ENCODE results near the gene CTDSP2.

Gene CTDSP2

DNA sequence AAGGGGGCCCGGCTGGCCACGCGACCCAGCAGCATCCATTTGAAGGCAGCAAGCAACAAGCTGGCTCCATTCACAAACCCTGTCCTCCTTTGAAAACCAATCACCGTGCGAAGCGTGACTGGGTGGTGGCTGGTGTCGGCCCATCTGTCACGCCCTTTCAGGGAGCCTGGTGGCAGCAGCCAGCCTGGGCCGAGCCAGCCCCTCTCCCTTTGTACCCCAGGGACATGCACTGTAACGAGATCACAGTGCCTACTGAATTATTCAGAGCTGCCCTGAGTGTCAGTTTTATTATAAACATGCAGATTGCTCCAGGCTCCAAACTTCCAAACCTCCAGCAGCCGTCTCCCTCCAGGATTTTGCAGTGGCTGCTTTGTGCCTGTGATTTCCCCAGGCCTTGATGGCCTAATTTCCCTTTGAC, 22.3 kb upstream of the CTDSP2 start:
- H3K79me1 ChIP-seq (ENCODE audit: low read length): no peaks in the 10 kb centered on the region
- H3K23ac ChIP-seq (ENCODE audit: low read length): peak overlapping the region; percentile 9
- H3K4me3 ChIP-seq (ENCODE audit: low read length): no peak overlapping the region
- H3K18ac ChIP-seq (ENCODE audit: low read length): no peak overlapping the region
- no peak for DNase-seq
- H2BK120ac ChIP-seq (ENCODE audit: low read depth, low read length): no peak overlapping the region
- no peak overlapping the region for H2AK5ac ChIP-seq (ENCODE audit: low read length)
- H4K8ac ChIP-seq (ENCODE audit: low read depth, low read length): no peak overlapping the region
- H3K36me3 ChIP-seq (ENCODE audit: control insufficient read depth, insufficient read depth, low read length): no peaks in the 10 kb centered on the region
- H3K27ac ChIP-seq (ENCODE audit: low read depth, low read length): no peak overlapping the region
- H3K4ac ChIP-seq (ENCODE audit: low read depth, low read length): no peak overlapping the region
- no peak overlapping the region for H4K5ac ChIP-seq (ENCODE audit: low read length)
- no peaks in the 10 kb centered on the region for H3K27me3 ChIP-seq (ENCODE audit: insufficient read depth, low read length, poor library complexity)
- no CpG with 5 or more reads among the region's 11 CpGs for WGBS (ENCODE audit: extremely low coverage, insufficient coverage, low lambda C conversion rate)
- no peak overlapping the region for H3K9ac ChIP-seq (ENCODE audit: low read length)
- H2BK5ac ChIP-seq (ENCODE audit: low read length): no peak overlapping the region
- no peak overlapping the region for H2BK15ac ChIP-seq (replicated peaks; ENCODE audit: low read depth)
- H3K56ac ChIP-seq (ENCODE audit: low read length): no peak overlapping the region
- H3K4me1 ChIP-seq (ENCODE audit: control insufficient read depth, low read depth, low read length): no peaks in the 10 kb centered on the region
- no peaks in the 10 kb centered on the region for H3K79me2 ChIP-seq (ENCODE audit: control insufficient read depth, insufficient read depth, low read length)
- no peak overlapping the region for H3K4me2 ChIP-seq (ENCODE audit: low read length)

DNA sequence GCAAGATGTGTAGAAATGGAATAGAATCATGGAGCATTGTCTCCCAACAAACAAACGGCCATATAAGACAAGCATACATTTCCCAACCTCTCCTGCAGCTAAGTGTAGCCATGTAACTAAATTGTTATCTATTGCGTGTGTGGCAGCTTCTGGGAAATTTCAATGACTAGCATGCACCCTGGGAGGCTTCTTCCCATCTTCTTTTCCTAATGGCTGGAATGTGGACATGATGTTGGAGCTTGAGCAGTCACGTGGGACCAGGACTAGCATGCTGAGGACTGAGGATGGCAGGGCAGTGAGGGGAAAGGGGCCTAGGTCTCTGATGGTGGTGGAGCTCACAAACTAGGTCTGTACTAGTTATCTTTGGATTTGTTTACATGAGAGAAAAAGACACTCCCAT, 21.7 kb upstream of the CTDSP2 start:
- H3K4me1 ChIP-seq (ENCODE audit: control insufficient read depth, low read depth, low read length): no peaks in the 10 kb centered on the region
- no peak overlapping the region for H3K4me3 ChIP-seq (ENCODE audit: low read length)
- no peak overlapping the region for H4K5ac ChIP-seq (ENCODE audit: low read length)
- no peak overlapping the region for H4K8ac ChIP-seq (ENCODE audit: low read depth, low read length)
- no peak for DNase-seq
- H2BK120ac ChIP-seq (ENCODE audit: low read depth, low read length): no peak overlapping the region
- no peak overlapping the region for H3K23ac ChIP-seq (ENCODE audit: low read length)
- no peaks in the 10 kb centered on the region for H3K79me2 ChIP-seq (ENCODE audit: control insufficient read depth, insufficient read depth, low read length)
- no peak overlapping the region for H2BK15ac ChIP-seq (replicated peaks; ENCODE audit: low read depth)
- no peak overlapping the region for H3K4me2 ChIP-seq (ENCODE audit: low read length)
- H3K27ac ChIP-seq (ENCODE audit: low read depth, low read length): no peak overlapping the region
- H3K4ac ChIP-seq (ENCODE audit: low read depth, low read length): no peak overlapping the region
- H3K56ac ChIP-seq (ENCODE audit: low read length): no peak overlapping the region
- no peak overlapping the region for H2AK5ac ChIP-seq (ENCODE audit: low read length)
- no peak overlapping the region for H3K9ac ChIP-seq (ENCODE audit: low read length)
- no peaks in the 10 kb centered on the region for H3K36me3 ChIP-seq (ENCODE audit: control insufficient read depth, insufficient read depth, low read length)
- WGBS (ENCODE audit: extremely low coverage, insufficient coverage, low lambda C conversion rate): no CpG with 5 or more reads among the region's 3 CpGs
- no peaks in the 10 kb centered on the region for H3K79me1 ChIP-seq (ENCODE audit: low read length)
- H2BK5ac ChIP-seq (ENCODE audit: low read length): no peak overlapping the region
- H3K18ac ChIP-seq (ENCODE audit: low read length): no peak overlapping the region
- H3K27me3 ChIP-seq (ENCODE audit: insufficient read depth, low read length, poor library complexity): no peaks in the 10 kb centered on the region

DNA sequence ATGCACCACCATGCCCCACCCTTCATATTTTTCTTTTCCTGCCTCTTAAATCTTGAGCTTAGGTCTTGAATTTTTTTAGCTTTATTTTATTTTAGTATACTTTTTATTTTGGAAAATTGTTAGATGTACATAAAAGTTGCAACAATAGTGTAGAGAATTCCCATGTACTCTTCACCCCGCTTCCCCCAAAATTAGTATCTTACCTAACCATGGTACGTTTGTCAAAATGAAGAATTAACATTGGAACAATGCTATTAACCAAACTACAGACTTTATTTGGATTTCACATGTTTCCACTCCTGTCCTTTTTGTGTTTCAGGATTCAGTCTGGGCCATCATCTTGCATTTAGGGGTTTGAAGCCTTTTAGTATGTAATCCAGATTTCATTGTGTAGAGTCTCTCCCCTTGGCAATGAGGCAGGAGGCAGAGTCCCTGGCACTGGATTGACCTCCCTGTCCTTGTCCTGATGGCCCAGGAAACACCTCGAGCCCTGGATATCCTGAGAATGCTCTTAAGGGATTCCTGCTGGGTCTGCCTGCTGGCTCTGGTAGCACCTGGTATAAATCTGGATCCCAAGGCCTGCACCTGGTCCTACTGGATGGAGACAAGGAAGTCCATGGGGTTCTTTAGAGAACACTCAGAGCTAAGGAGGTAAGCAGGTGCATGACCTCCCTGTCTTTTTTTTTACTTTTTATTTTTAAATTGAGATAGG, 19.9 kb upstream of the CTDSP2 start:
- Histone ChIP-seq H3K79me2 (ENCODE audit: control insufficient read depth, insufficient read depth, low read length) (no peaks in the 10 kb centered on the region), H4K8ac (ENCODE audit: low read depth, low read length) (no peak overlapping the region), H3K23ac (ENCODE audit: low read length) (no peak overlapping the region), H2BK15ac (replicated peaks; ENCODE audit: low read depth) (no peak overlapping the region), H3K27ac (ENCODE audit: low read depth, low read length) (no peak overlapping the region), H2AK5ac (ENCODE audit: low read length) (no peak overlapping the region), H3K4me2 (ENCODE audit: low read length) (no peak overlapping the region), H3K36me3 (ENCODE audit: control insufficient read depth, insufficient read depth, low read length) (no peaks in the 10 kb centered on the region), H3K18ac (ENCODE audit: low read length) (no peak overlapping the region), H3K27me3 (ENCODE audit: insufficient read depth, low read length, poor library complexity) (no peaks in the 10 kb centered on the region), H3K4me1 (ENCODE audit: control insufficient read depth, low read depth, low read length) (no peaks in the 10 kb centered on the region), H3K9ac (ENCODE audit: low read length) (no peak overlapping the region), H3K4ac (ENCODE audit: low read depth, low read length) (no peak overlapping the region), H3K4me3 (ENCODE audit: low read length) (no peak overlapping the region), H2BK5ac (ENCODE audit: low read length) (no peak overlapping the region), H3K79me1 (ENCODE audit: low read length) (no peaks in the 10 kb centered on the region), H3K56ac (ENCODE audit: low read length) (no peak overlapping the region), H2BK120ac (ENCODE audit: low read depth, low read length) (no peak overlapping the region), H4K5ac (ENCODE audit: low read length) (no peak overlapping the region)
- no peak for DNase-seq
- no CpG with 5 or more reads among the region's 3 CpGs for WGBS (ENCODE audit: extremely low coverage, insufficient coverage, low lambda C conversion rate)

DNA sequence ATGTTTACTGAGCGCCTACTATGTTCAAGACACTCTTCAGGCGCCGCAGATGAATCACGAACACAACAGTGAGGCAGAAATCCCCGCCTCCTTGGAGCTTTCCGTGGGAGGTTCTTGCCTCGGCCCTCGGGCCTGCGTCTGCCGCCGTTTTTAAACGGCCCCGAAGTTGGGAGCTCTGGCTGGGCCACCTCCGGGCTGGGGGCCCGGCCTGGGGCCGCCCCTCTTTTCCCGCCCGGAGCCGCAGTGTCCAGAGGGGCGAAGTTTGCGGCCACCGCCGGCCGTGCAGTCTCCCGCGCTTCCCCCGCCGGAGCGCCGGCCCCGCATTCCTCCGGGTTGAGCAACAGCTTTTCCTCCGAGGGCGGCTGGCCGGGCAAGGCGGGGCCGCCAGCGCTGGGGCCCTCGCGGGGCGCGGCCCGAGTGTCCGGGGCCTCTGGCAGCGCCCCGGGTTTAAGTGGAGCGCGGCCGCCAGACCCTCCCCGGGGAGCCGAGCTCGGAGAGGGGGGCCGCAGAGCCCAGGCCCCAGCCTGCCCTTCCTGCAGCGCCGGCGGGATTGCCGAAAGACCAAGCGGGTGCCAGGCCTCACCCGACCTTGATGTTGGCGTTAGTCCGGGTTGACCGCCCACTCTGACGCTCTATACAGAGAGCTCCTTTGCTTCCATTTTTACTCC, 18.7 kb upstream of the CTDSP2 start:
- WGBS (ENCODE audit: extremely low coverage, insufficient coverage, low lambda C conversion rate): no CpG with 5 or more reads among the region's 63 CpGs
- H3K9ac ChIP-seq (ENCODE audit: low read length): peak overlapping the region; percentile 66
- no peak overlapping the region for H2BK15ac ChIP-seq (replicated peaks; ENCODE audit: low read depth)
- DNase-seq: peak; percentile 65
- H4K8ac ChIP-seq (ENCODE audit: low read depth, low read length): peak overlapping the region; percentile 31
- H2BK120ac ChIP-seq (ENCODE audit: low read depth, low read length): peak overlapping the region; percentile 76
- H2BK5ac ChIP-seq (ENCODE audit: low read length): no peak overlapping the region
- no peaks in the 10 kb centered on the region for H3K79me2 ChIP-seq (ENCODE audit: control insufficient read depth, insufficient read depth, low read length)
- H3K36me3 ChIP-seq (ENCODE audit: control insufficient read depth, insufficient read depth, low read length): no peaks in the 10 kb centered on the region
- no peak overlapping the region for H4K5ac ChIP-seq (ENCODE audit: low read length)
- no peak overlapping the region for H3K23ac ChIP-seq (ENCODE audit: low read length)
- no peak overlapping the region for H3K4me3 ChIP-seq (ENCODE audit: low read length)
- H2AK5ac ChIP-seq (ENCODE audit: low read length): no peak overlapping the region
- H3K27me3 ChIP-seq (ENCODE audit: insufficient read depth, low read length, poor library complexity): no peaks in the 10 kb centered on the region
- peak overlapping the region; percentile 52 for H3K18ac ChIP-seq (ENCODE audit: low read length)
- peak overlapping the region; percentile 57 for H3K4me2 ChIP-seq (ENCODE audit: low read length)
- no peak overlapping the region for H3K27ac ChIP-seq (ENCODE audit: low read depth, low read length)
- H3K4me1 ChIP-seq (ENCODE audit: control insufficient read depth, low read depth, low read length): no peaks in the 10 kb centered on the region
- H3K79me1 ChIP-seq (ENCODE audit: low read length): no peaks in the 10 kb centered on the region
- H3K4ac ChIP-seq (ENCODE audit: low read depth, low read length): peak overlapping the region; percentile 22
- peak overlapping the region; percentile 84 for H3K56ac ChIP-seq (ENCODE audit: low read length)

DNA sequence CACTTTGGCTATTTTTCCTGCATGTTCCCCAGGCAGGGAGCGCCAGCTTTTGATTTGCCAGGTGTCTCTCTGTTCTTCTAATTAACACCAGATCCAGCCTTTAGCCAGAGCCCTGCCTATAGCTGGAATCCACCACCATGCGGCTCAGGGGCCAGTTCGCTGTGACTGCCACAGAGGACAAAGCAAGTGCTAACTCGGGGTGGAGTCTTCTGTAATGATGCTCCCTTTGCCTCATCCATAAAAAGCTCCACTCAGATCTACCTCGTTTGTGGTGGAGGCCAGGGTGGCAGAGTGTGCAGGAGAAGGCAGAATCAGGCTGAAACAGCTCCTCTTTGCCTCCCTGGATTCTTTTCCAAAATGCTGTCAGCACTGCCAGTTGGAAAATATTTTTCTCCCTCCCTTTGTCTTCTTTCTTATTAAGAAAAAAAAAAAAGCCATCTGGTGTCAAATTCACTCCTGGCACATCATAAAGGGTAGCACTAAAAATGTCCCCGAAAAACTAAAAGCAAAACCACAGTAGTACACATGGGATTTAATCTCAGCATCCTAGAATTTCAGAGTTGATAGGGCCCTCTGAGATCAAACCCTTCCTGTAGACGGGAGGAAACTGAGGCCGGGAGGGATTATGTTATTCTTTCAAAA, 18.0 kb upstream of the CTDSP2 start:
- no peak overlapping the region for H3K4me3 ChIP-seq (ENCODE audit: low read length)

More for the DNA sequence above, 18.0 kb upstream of the CTDSP2 start:
- H3K56ac ChIP-seq (ENCODE audit: low read length): peak overlapping the region; percentile 84
- H2BK120ac ChIP-seq (ENCODE audit: low read depth, low read length): no peak overlapping the region
- no peaks in the 10 kb centered on the region for H3K79me1 ChIP-seq (ENCODE audit: low read length)
- DNase-seq: peak; percentile 70
- H3K9ac ChIP-seq (ENCODE audit: low read length): peak overlapping the region; percentile 66
- H2AK5ac ChIP-seq (ENCODE audit: low read length): no peak overlapping the region
- no peak overlapping the region for H3K27ac ChIP-seq (ENCODE audit: low read depth, low read length)
- H3K4me1 ChIP-seq (ENCODE audit: control insufficient read depth, low read depth, low read length): no peaks in the 10 kb centered on the region
- no peak overlapping the region for H2BK15ac ChIP-seq (replicated peaks; ENCODE audit: low read depth)
- H3K79me2 ChIP-seq (ENCODE audit: control insufficient read depth, insufficient read depth, low read length): no peaks in the 10 kb centered on the region
- H2BK5ac ChIP-seq (ENCODE audit: low read length): no peak overlapping the region
- no peak overlapping the region for H3K23ac ChIP-seq (ENCODE audit: low read length)
- no CpG with 5 or more reads among the region's 8 CpGs for WGBS (ENCODE audit: extremely low coverage, insufficient coverage, low lambda C conversion rate)
- no peaks in the 10 kb centered on the region for H3K27me3 ChIP-seq (ENCODE audit: insufficient read depth, low read length, poor library complexity)
- H3K36me3 ChIP-seq (ENCODE audit: control insufficient read depth, insufficient read depth, low read length): no peaks in the 10 kb centered on the region
- H4K8ac ChIP-seq (ENCODE audit: low read depth, low read length): no peak overlapping the region
- peak overlapping the region; percentile 14 for H3K4me2 ChIP-seq (ENCODE audit: low read length)
- no peak overlapping the region for H4K5ac ChIP-seq (ENCODE audit: low read length)
- peak overlapping the region; percentile 52 for H3K18ac ChIP-seq (ENCODE audit: low read length)
- no peak overlapping the region for H3K4ac ChIP-seq (ENCODE audit: low read depth, low read length)
